ENCODE results near the gene TTC13. TPM values are rescaled to one million over a fixed set of nuclear protein-coding genes. Genes with fewer than 3 reads are reported as not detected.

Gene TTC13
- total RNA-seq, 4 donors from 2014 or later = 8.4 to 27.0 (median 11.5) TPM

GRCh38 chr1:230898748-230899147 lies 79.9 kb downstream of the TTC13 start:
- 85% methylated on average over 8 of the region's 8 CpGs for WGBS
- DNase-seq (ENCODE audit: extremely low spot score) = no peak
- no peak overlapping the region for H3K27ac ChIP-seq (replicated peaks in 1 of 4)

DNA sequence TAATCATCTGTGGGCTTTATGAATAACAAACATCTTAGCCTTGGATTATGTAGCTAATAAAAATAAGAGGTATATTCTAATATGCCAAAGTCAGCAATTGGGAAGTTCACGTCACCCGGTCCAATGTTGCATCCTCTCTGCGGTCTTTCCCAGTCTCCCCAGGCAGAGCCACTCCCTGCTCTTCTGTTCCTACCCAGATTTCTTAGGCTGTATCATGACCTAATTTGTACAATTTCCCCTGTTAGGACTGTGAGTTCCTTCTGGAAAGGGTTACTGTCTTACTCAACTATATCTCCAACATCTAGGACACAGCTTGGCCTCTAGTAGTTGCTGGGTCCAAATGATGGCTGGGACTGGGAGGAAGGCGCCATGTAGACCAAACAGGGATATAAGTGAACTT lies 80.5 kb downstream of the TTC13 start:
- 89% methylated on average over 4 of the region's 4 CpGs for WGBS
- H3K4me1 ChIP-seq = peaks cover 0 to 7% (median 3%) of the 10 kb centered on the region in 4 donors
- TF ChIP-seq EP300 (IDR thresholded peaks at IDR 0.05) (no peak), CTCF (IDR thresholded peaks at IDR 0.05) (no peak), POLR2A (IDR thresholded peaks at IDR 0.05; ENCODE audit: low read depth) (no peak), POLR2AphosphoS5 (IDR thresholded peaks at IDR 0.05) (no peak)
- no peak overlapping the region for H3K27ac ChIP-seq (replicated peaks in 1 of 4)
- H3K36me3 ChIP-seq = peaks cover 0 to 3% (median 2%) of the 10 kb centered on the region in 4 donors
- H3K9me3 ChIP-seq = no peaks in the 10 kb centered on the region
- H3K27me3 ChIP-seq = peaks cover 0 to 8% (median 0%) of the 10 kb centered on the region in 4 donors
- DNase-seq (ENCODE audit: extremely low spot score) = no peak
- no peak overlapping the region for H3K4me3 ChIP-seq
- intact Hi-C loops (cut with DNase I) = no loop called here

More at GRCh38 chr1:230898748-230899147, 79.9 kb downstream of the TTC13 start:
- Histone ChIP-seq H3K4me1 (peaks cover 0 to 7% (median 3%) of the 10 kb centered on the region in 4 donors), H3K27me3 (peaks cover 0 to 8% (median 0%) of the 10 kb centered on the region in 4 donors), H3K36me3 (peaks cover 0 to 8% (median 4%) of the 10 kb centered on the region in 4 donors), H3K9me3 (no peaks in the 10 kb centered on the region), H3K4me3 (no peak overlapping the region)
- no peak for TF ChIP-seq CTCF (IDR thresholded peaks at IDR 0.05)
- no peak for TF ChIP-seq POLR2AphosphoS5 (IDR thresholded peaks at IDR 0.05)
- no peak for TF ChIP-seq POLR2A (IDR thresholded peaks at IDR 0.05; ENCODE audit: low read depth)
- no peak for TF ChIP-seq EP300 (IDR thresholded peaks at IDR 0.05)
- intact Hi-C loops (cut with DNase I) = no loop called here

DNA sequence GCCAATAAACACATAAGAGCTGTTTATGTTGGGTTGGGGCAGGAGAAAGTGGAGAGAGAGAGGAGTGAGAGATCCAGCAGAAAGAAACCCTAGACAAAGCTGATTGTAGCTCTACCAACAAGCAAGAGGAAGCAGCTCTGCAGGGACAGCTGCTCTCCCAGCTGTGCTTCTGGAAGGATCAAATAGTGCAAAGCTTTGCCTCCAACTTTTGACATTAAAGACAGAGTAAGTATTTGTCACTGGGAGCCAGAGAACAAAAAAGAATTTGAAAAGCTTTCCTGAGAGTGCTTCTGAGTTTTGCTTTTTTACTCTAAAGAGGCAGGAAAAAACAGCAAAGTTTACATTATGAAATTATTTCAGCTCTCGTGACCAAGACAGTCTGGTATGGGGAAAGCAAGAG lies 81.9 kb downstream of the TTC13 start:
- peaks cover 0 to 7% (median 3%) of the 10 kb centered on the region in 4 donors for H3K4me1 ChIP-seq
- TF ChIP-seq EP300 (IDR thresholded peaks at IDR 0.05) = no peak
- TF ChIP-seq POLR2A (IDR thresholded peaks at IDR 0.05; ENCODE audit: low read depth) = no peak
- no peak for TF ChIP-seq POLR2AphosphoS5 (IDR thresholded peaks at IDR 0.05)
- no peak for TF ChIP-seq CTCF (IDR thresholded peaks at IDR 0.05)
- peaks cover 0 to 8% (median 0%) of the 10 kb centered on the region in 4 donors for H3K27me3 ChIP-seq
- no peak for DNase-seq (ENCODE audit: extremely low spot score)
- H3K36me3 ChIP-seq = no peaks in the 10 kb centered on the region
- H3K27ac ChIP-seq (replicated peaks in 1 of 4) = no peak overlapping the region
- intact Hi-C loops (cut with DNase I) = no loop called here
- WGBS = 25% methylated on average over 1 of the region's 1 CpG
- H3K9me3 ChIP-seq = no peaks in the 10 kb centered on the region
- no peak overlapping the region for H3K4me3 ChIP-seq

- Histone ChIP-seq H3K36me3 (no peaks in the 10 kb centered on the region), H3K27me3 (peaks cover 0 to 8% (median 0%) of the 10 kb centered on the region in 4 donors), H3K9me3 (no peaks in the 10 kb centered on the region), H3K4me1 (peaks cover 0 to 7% (median 3%) of the 10 kb centered on the region in 4 donors), H3K4me3 (no peak overlapping the region), H3K27ac (replicated peaks in 1 of 4) (no peak overlapping the region)
- 91% methylated on average over 2 of the region's 2 CpGs for WGBS
- TF ChIP-seq EP300 (IDR thresholded peaks at IDR 0.05) = no peak
- no peak for TF ChIP-seq CTCF (IDR thresholded peaks at IDR 0.05)
- TF ChIP-seq POLR2AphosphoS5 (IDR thresholded peaks at IDR 0.05) = no peak
- TF ChIP-seq POLR2A (IDR thresholded peaks at IDR 0.05; ENCODE audit: low read depth) = no peak
- intact Hi-C loops (cut with DNase I) = no loop called here
- DNase-seq (ENCODE audit: extremely low spot score) = no peak
These were observed 83.2 kb downstream of the TTC13 start for GRCh38 chr1:230895452-230895851.

DNA sequence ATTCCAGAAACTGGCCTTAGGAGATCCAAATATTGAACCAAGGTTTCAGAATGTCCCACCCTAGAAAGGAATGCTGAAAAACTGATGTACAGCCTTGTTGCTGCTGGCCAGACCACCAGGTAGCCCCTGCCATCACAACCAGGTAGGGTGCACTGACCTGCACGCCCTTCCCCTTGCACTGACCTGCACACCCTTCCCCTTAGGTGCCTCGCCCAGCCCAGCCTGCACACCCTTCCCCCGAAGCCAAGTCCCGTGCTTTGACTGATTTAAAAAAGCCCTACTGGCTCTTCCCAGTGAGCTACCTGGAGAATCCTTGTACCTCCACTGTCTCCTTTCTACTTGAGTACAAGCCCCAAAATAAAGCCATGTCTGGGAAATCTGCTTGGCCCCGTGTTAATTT lies 84.0 kb downstream of the TTC13 start:
- H3K9me3 ChIP-seq = no peaks in the 10 kb centered on the region
- TF ChIP-seq POLR2A (IDR thresholded peaks at IDR 0.05; ENCODE audit: low read depth) = no peak
- no peak for TF ChIP-seq EP300 (IDR thresholded peaks at IDR 0.05)
- TF ChIP-seq CTCF (IDR thresholded peaks at IDR 0.05) = no peak
- TF ChIP-seq POLR2AphosphoS5 (IDR thresholded peaks at IDR 0.05) = no peak
- H3K4me3 ChIP-seq = no peak overlapping the region
- H3K27me3 ChIP-seq = peaks cover 0 to 8% (median 0%) of the 10 kb centered on the region in 4 donors
- H3K36me3 ChIP-seq = no peaks in the 10 kb centered on the region
- intact Hi-C loops (cut with DNase I) = no loop called here
- WGBS = 92% methylated on average over 5 of the region's 5 CpGs
- no peak for DNase-seq (ENCODE audit: extremely low spot score)
- no peak overlapping the region for H3K27ac ChIP-seq (replicated peaks in 1 of 4)
- peaks cover 0 to 7% (median 3%) of the 10 kb centered on the region in 4 donors for H3K4me1 ChIP-seq
